H1 (cell line): ENCODE results near the gene CDRT4. TPM values are rescaled to one million over a fixed set of nuclear protein-coding genes. Genes with fewer than 3 reads are reported as not detected.

ENCODE experiments used
- CHD1 ChIP-seq: IDR thresholded peaks from 2 replicates; pipeline ENCODE4 v1.6.1; 2012; ENCODE audit warnings: low read depth, low read length, improper control_type of control experiment
- CHD7 ChIP-seq: fragments of 300-600 bp; sonication (generic); IDR thresholded peaks from 2 replicates; pipeline ENCODE4 v1.7.1; 2012; ENCODE audit warnings: low read length, moderate library complexity, mild to moderate bottlenecking, inconsistent platforms; ENCODE audit not compliant: insufficient replicate concordance
- MAFK ChIP-seq: IDR thresholded peaks from 2 replicates; pipeline ENCODE4 v1.6.1; 2012; ENCODE audit warnings: low read depth, mild to moderate bottlenecking, improper control_type of control experiment, low read length
- SP2 ChIP-seq: IDR thresholded peaks from 2 replicates; pipeline ENCODE4 v1.6.1; 2012; ENCODE audit warnings: mild to moderate bottlenecking, low read length, inconsistent platforms
- TAF1 ChIP-seq: IDR thresholded peaks from 2 replicates; pipeline ENCODE4 v1.6.1; 2011; ENCODE audit warnings: mild to moderate bottlenecking, low read depth, low read length
- polyA plus RNA-seq, 7 experiments: library from polyadenylated mRNA; depleted of rRNA in 3 of 7; stranded (reverse) in 5 of 7; unstranded in 2 of 7; fragments of >200 nt in 5 of 7; fragments of 200-250 nt in 2 of 7; gene quantifications; 1 replicate in 5 of 7; 2 replicates in 1 of 7; 4 replicates in 1 of 7; pipeline versions ENCODE4 v1.2.1 to v1.2.3, GENCODE V29; 2011 to 2013; ENCODE audit warnings: missing spikeins in 2 of 7, mixed read lengths in 2 of 7
- total RNA-seq: library from RNA; stranded (reverse); fragmentation: NEBNext Ultra II Directional; extraction: Animal tissue kit (Norgen Biotek cat#: 25700); gene quantifications from 2 replicates; pipeline ENCODE4 v1.2.1, GENCODE V29; 2021

Gene CDRT4
- total and polyA plus RNA-seq, 2 of the 8 experiments (the other 6 are each of a cell fraction or from before 2014, with no cell fraction given) = 2.6 to 5.6 TPM

- TF ChIP-seq MAFK (no peak), TAF1 (no peak), SP2 (no peak), CHD1 (no peak), CHD7 (no peak)
Observed at GRCh38 chr17:15422392-15422965, 44.9 kb downstream of the CDRT4 start (continued).
